DOHH2 (cell line): ENCODE data around the gene EFHD2.

Source experiments
- CTCF ChIP-seq: fragments of 200-600 bp; sonication (generic); IDR thresholded peaks from one replicate; pipeline ENCODE4 v1.5.1; 2014; ENCODE audit warnings: antibody characterized with exemption, mild to moderate bottlenecking, low read depth, low read length; ENCODE audit not compliant: poor library complexity, severe bottlenecking
- EZH2phosphoT487 ChIP-seq: fragments of 200-600 bp; sonication (generic); IDR thresholded peaks from 2 replicates; pipeline ENCODE4 v1.6.1; 2017; ENCODE audit warnings: borderline replicate concordance, mild to moderate bottlenecking, antibody characterized with exemption, low read length, moderate library complexity, mixed read lengths

- no peak for TF ChIP-seq CTCF
- TF ChIP-seq EZH2phosphoT487, result no peak
Observed at GRCh38 chr1:15445390-15446122, 35.9 kb downstream of the EFHD2 start.
